Measurements from ENCODE around the gene EEF1G. TPM values are rescaled to one million over a fixed set of nuclear protein-coding genes. Genes with fewer than 3 reads are reported as not detected.
A peak's percentile ranks its signal among the peaks of the same experiment; 100 is the strongest.
"Not testable (repeated sequence)": the region's sequence is repeated elsewhere in the genome, so short reads cannot be mapped to it uniquely, and the experiment has no call there.

EEF1G gene
- total RNA-seq, 1 donor from 2014 or later = 1,747 TPM

GRCh38 chr11:62572431-62572830 is 1.3 kb downstream of the EEF1G start:
- H3K9me3 Mint-ChIP-seq = no peaks in the 10 kb centered on the region
- TF ChIP-seq CTCF (IDR thresholded peaks at IDR 0.05; ENCODE audit: unreplicated experiment) = no peak
- H3K36me3 Mint-ChIP-seq = peaks cover 31% of the 10 kb centered on the region
- peak overlapping the region; percentile 99 for H3K27ac Mint-ChIP-seq
- no peaks in the 10 kb centered on the region for H3K27me3 Mint-ChIP-seq (ENCODE audit: low read depth)
- H3K4me3 Mint-ChIP-seq = peak overlapping the region; percentile 97
- H3K4me1 Mint-ChIP-seq = peaks cover 54% of the 10 kb centered on the region
- DNase-seq (ENCODE audit: low spot score in 2 of 2, unreplicated experiment in 2 of 2) = no peak

- not testable (repeated sequence) for H3K27me3 Mint-ChIP-seq (ENCODE audit: low read depth)
- H3K4me1 Mint-ChIP-seq = peaks cover 47% of the 10 kb centered on the region
- peak overlapping the region; percentile 97 for H3K4me3 Mint-ChIP-seq
Observed at GRCh38 chr11:62571493-62571892, 2.2 kb downstream of the EEF1G start.

GRCh38 chr11:62570903-62571302 is 2.8 kb downstream of the EEF1G start:
- H3K27me3 Mint-ChIP-seq (ENCODE audit: low read depth); DNase-seq (ENCODE audit: low spot score in 2 of 2, unreplicated experiment in 2 of 2): not testable (repeated sequence)
- peaks cover 45% of the 10 kb centered on the region for H3K4me1 Mint-ChIP-seq

More at GRCh38 chr11:62571493-62571892, 2.2 kb downstream of the EEF1G start:
- Mint-ChIP-seq H3K36me3 (peaks cover 34% of the 10 kb centered on the region), H3K27ac (peak overlapping the region; percentile 64)
- DNase-seq (ENCODE audit: low spot score in 2 of 2, unreplicated experiment in 2 of 2); H3K9me3 Mint-ChIP-seq: not testable (repeated sequence)

GRCh38 chr11:62569611-62570010 is 4.1 kb downstream of the EEF1G start:
- no peak for TF ChIP-seq CTCF (IDR thresholded peaks at IDR 0.05; ENCODE audit: unreplicated experiment)
- no peak for DNase-seq (ENCODE audit: low spot score in 2 of 2, unreplicated experiment in 2 of 2)
- H3K36me3 Mint-ChIP-seq = peaks cover 43% of the 10 kb centered on the region
- no peaks in the 10 kb centered on the region for H3K9me3 Mint-ChIP-seq
- H3K27ac Mint-ChIP-seq = peak overlapping the region; percentile 39
- no peak overlapping the region for H3K4me3 Mint-ChIP-seq
- no peaks in the 10 kb centered on the region for H3K27me3 Mint-ChIP-seq (ENCODE audit: low read depth)
- H3K4me1 Mint-ChIP-seq = peaks cover 35% of the 10 kb centered on the region

More at GRCh38 chr11:62570903-62571302, 2.8 kb downstream of the EEF1G start:
- H3K9me3 Mint-ChIP-seq = not testable (repeated sequence)
- Mint-ChIP-seq H3K27ac (peak overlapping the region; percentile 64), H3K36me3 (peaks cover 38% of the 10 kb centered on the region), H3K4me3 (peak overlapping the region; percentile 20)

GRCh38 chr11:62567018-62567633 is 6.6 kb downstream of the EEF1G start:
- Mint-ChIP-seq H3K4me1 (peaks cover 26% of the 10 kb centered on the region), H3K36me3 (peaks cover 48% of the 10 kb centered on the region), H3K4me3 (no peak overlapping the region), H3K27ac (peak overlapping the region; percentile 56), H3K9me3 (no peaks in the 10 kb centered on the region), H3K27me3 (ENCODE audit: low read depth) (no peaks in the 10 kb centered on the region)
- TF ChIP-seq CTCF (IDR thresholded peaks at IDR 0.05; ENCODE audit: unreplicated experiment) = no peak
- DNase-seq (ENCODE audit: low spot score in 2 of 2, unreplicated experiment in 2 of 2) = no peak

- H3K36me3 Mint-ChIP-seq = peaks cover 45% of the 10 kb centered on the region
- H3K27me3 Mint-ChIP-seq (ENCODE audit: low read depth) = no peaks in the 10 kb centered on the region
- H3K4me3 Mint-ChIP-seq = no peak overlapping the region
- no peaks in the 10 kb centered on the region for H3K9me3 Mint-ChIP-seq
- peak overlapping the region; percentile 2 for H3K27ac Mint-ChIP-seq
- H3K4me1 Mint-ChIP-seq = peaks cover 23% of the 10 kb centered on the region
- DNase-seq (ENCODE audit: low spot score in 2 of 2, unreplicated experiment in 2 of 2) = no peak
- no peak for TF ChIP-seq CTCF (IDR thresholded peaks at IDR 0.05; ENCODE audit: unreplicated experiment)
Observed at GRCh38 chr11:62566247-62566646, 7.4 kb downstream of the EEF1G start.

Data from mesothelial cell of epicardium (in vitro differentiated cells).